ENCODE results near the gene AGTPBP1.

Gene AGTPBP1

GRCh38 chr9:85743275-85744128 is 1.7 kb upstream of the AGTPBP1 start:
- Histone ChIP-seq H3K4me3 (no peak overlapping the region), H3K27ac (no peak overlapping the region)
- TF ChIP-seq CTCF (IDR thresholded peaks at IDR 0.05), result no peak
- no peak for DNase-seq (ENCODE audit: low spot score)

- no peak for DNase-seq (ENCODE audit: low spot score)
- no peak for TF ChIP-seq CTCF (IDR thresholded peaks at IDR 0.05)
- Histone ChIP-seq H3K4me3 (peak overlapping the region; percentile 98), H3K27ac (peak overlapping the region; percentile 77 to 91)
Measured at GRCh38 chr9:85742597-85742936, 813 bp upstream of the AGTPBP1 start.

- no peak for TF ChIP-seq CTCF (IDR thresholded peaks at IDR 0.05)
Measured at GRCh38 chr9:85741095-85741874, 469 bp downstream of the AGTPBP1 start.

GRCh38 chr9:85740787-85741094 is 1.0 kb downstream of the AGTPBP1 start:
- DNase-seq (ENCODE audit: low spot score), result no peak
- H3K4me3 ChIP-seq, result peak overlapping the region; percentile 98
- TF ChIP-seq CTCF (IDR thresholded peaks at IDR 0.05), result no peak
- H3K27ac ChIP-seq, result peak overlapping the region; percentile 77 to 91

More at GRCh38 chr9:85741095-85741874, 469 bp downstream of the AGTPBP1 start:
- DNase-seq (ENCODE audit: low spot score), result peak; percentile 81
- peak overlapping the region; percentile 98 for H3K4me3 ChIP-seq
- peak overlapping the region; percentile 77 to 91 for H3K27ac ChIP-seq

GRCh38 chr9:85738509-85738908 is 3.2 kb downstream of the AGTPBP1 start:
- Histone ChIP-seq H3K4me3 (no peak overlapping the region), H3K27ac (no peak overlapping the region)
- DNase-seq (ENCODE audit: low spot score), result no peak
- no peak for TF ChIP-seq CTCF (IDR thresholded peaks at IDR 0.05)

GRCh38 chr9:85737671-85738070 is 4.1 kb downstream of the AGTPBP1 start:
- DNase-seq (ENCODE audit: low spot score), result no peak
- TF ChIP-seq CTCF (IDR thresholded peaks at IDR 0.05), result no peak
- Histone ChIP-seq H3K4me3 (no peak overlapping the region), H3K27ac (no peak overlapping the region)

Measured in coronary artery (tissue), 2 donors.